ENCODE results near the gene MFSD11. TPM values are rescaled to one million over a fixed set of nuclear protein-coding genes. Genes with fewer than 3 reads are reported as not detected.
"Not testable (repeated sequence)": the region's sequence is repeated elsewhere in the genome, so short reads cannot be mapped to it uniquely, and the experiment has no call there.

Gene MFSD11
- total RNA-seq, 1 experiment from 2014 or later: 34.3 TPM

GRCh38 chr17:76787866-76788265, 49.9 kb downstream of the MFSD11 start:
- not testable (repeated sequence) for H4K20me1 ChIP-seq (ENCODE audit: insufficient read depth, low read depth, low read length); H2AFZ ChIP-seq (ENCODE audit: low read length); DNase-seq; H3K27me3 ChIP-seq (ENCODE audit: low read length); H3K36me3 ChIP-seq (ENCODE audit: insufficient read depth, low read length); H3K9ac ChIP-seq (ENCODE audit: low read length); H3K9me2 ChIP-seq (replicated peaks; ENCODE audit: insufficient read depth, low read length); H3K4me1 ChIP-seq (ENCODE audit: low read length); H3K4me3 ChIP-seq (ENCODE audit: low read length); H3K4me2 ChIP-seq (ENCODE audit: low read depth, low read length, poor library complexity, severe bottlenecking); H3K27ac ChIP-seq (ENCODE audit: low read length); H3K79me2 ChIP-seq (ENCODE audit: low read length); H3K9me3 ChIP-seq (ENCODE audit: low read length)

DNA sequence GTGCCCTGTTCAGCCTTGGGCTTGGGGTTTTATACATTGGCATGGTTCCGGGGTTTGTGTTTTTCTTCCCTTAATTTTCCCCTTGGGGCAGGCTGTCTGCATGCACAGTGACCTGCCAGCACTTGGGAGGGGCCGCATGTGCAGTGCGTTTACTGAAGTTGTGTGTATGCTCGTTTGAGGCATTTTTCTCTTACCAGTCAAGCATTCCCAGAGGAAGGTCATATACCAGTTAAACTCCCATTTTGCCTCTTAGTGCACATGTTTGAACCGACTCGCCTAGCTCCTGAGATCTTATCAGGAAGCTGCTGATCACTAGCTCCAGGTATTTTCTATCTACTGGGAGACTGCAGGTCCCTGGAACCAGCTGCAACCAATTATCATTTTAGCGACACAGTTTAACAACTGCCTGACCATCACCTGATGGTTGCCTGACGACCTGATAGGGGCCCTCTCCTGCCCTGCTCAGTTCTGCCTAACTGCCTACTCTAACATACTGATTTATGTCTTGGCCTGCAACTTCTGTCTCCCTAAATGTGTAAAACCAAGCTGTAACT, 51.4 kb downstream of the MFSD11 start:
- no peak overlapping the region for H3K9ac ChIP-seq (ENCODE audit: low read length)
- peaks cover 9% of the 10 kb centered on the region for H3K4me1 ChIP-seq (ENCODE audit: low read length)
- H3K27ac ChIP-seq (ENCODE audit: low read length): no peak overlapping the region
- H3K4me3 ChIP-seq (ENCODE audit: low read length): no peak overlapping the region
- no peaks in the 10 kb centered on the region for H3K9me2 ChIP-seq (replicated peaks; ENCODE audit: insufficient read depth, low read length)
- H2AFZ ChIP-seq (ENCODE audit: low read length): no peak overlapping the region
- H4K20me1 ChIP-seq (ENCODE audit: insufficient read depth, low read depth, low read length): no peaks in the 10 kb centered on the region
- H3K27me3 ChIP-seq (ENCODE audit: low read length): no peaks in the 10 kb centered on the region
- no peak overlapping the region for H3K4me2 ChIP-seq (ENCODE audit: low read depth, low read length, poor library complexity, severe bottlenecking)
- H3K36me3 ChIP-seq (ENCODE audit: insufficient read depth, low read length): no peaks in the 10 kb centered on the region
- no peaks in the 10 kb centered on the region for H3K9me3 ChIP-seq (ENCODE audit: low read length)
- no peaks in the 10 kb centered on the region for H3K79me2 ChIP-seq (ENCODE audit: low read length)
- no peak for DNase-seq

- Histone ChIP-seq H3K27ac (ENCODE audit: low read length) (no peak overlapping the region), H3K4me2 (ENCODE audit: low read depth, low read length, poor library complexity, severe bottlenecking) (peak overlapping the region; percentile 24), H3K4me3 (ENCODE audit: low read length) (no peak overlapping the region), H4K20me1 (ENCODE audit: insufficient read depth, low read depth, low read length) (no peaks in the 10 kb centered on the region), H3K9me2 (replicated peaks; ENCODE audit: insufficient read depth, low read length) (no peaks in the 10 kb centered on the region), H2AFZ (ENCODE audit: low read length) (no peak overlapping the region), H3K79me2 (ENCODE audit: low read length) (no peaks in the 10 kb centered on the region), H3K4me1 (ENCODE audit: low read length) (peaks cover 9% of the 10 kb centered on the region), H3K27me3 (ENCODE audit: low read length) (no peaks in the 10 kb centered on the region), H3K9me3 (ENCODE audit: low read length) (no peaks in the 10 kb centered on the region), H3K36me3 (ENCODE audit: insufficient read depth, low read length) (no peaks in the 10 kb centered on the region), H3K9ac (ENCODE audit: low read length) (no peak overlapping the region)
- DNase-seq: no peak
Observed at GRCh38 chr17:76791053-76791980, 53.4 kb downstream of the MFSD11 start.

DNA sequence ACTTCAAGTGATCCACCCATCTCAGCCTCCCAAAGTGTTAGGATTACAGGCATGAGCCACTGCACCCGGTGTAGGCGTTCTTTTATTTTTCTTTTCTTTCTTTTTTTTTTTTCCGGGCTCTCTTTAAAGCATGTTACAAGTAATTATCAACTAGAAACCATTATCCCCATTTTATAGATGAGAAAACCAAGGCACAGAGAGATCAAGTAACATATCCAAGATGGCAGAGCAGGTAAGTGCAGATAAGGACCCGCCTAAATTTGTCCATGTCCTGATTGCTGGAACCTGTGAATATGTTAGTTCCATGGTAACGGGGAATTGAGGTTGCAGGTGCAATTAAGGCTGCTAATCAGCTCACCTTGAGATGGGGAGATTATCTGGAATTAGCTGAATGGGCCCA, 54.4 kb downstream of the MFSD11 start:
- Histone ChIP-seq H3K4me1 (ENCODE audit: low read length) (peaks cover 9% of the 10 kb centered on the region), H3K36me3 (ENCODE audit: insufficient read depth, low read length) (no peaks in the 10 kb centered on the region), H4K20me1 (ENCODE audit: insufficient read depth, low read depth, low read length) (no peaks in the 10 kb centered on the region), H3K4me3 (ENCODE audit: low read length) (no peak overlapping the region), H3K9me2 (replicated peaks; ENCODE audit: insufficient read depth, low read length) (no peaks in the 10 kb centered on the region), H3K27me3 (ENCODE audit: low read length) (no peaks in the 10 kb centered on the region), H3K9me3 (ENCODE audit: low read length) (no peaks in the 10 kb centered on the region), H3K79me2 (ENCODE audit: low read length) (no peaks in the 10 kb centered on the region), H3K4me2 (ENCODE audit: low read depth, low read length, poor library complexity, severe bottlenecking) (no peak overlapping the region), H3K9ac (ENCODE audit: low read length) (no peak overlapping the region), H2AFZ (ENCODE audit: low read length) (no peak overlapping the region), H3K27ac (ENCODE audit: low read length) (no peak overlapping the region)
- DNase-seq: no peak

- H3K9me3 ChIP-seq (ENCODE audit: low read length): no peaks in the 10 kb centered on the region
- DNase-seq: peak; percentile 82
Observed at GRCh38 chr17:76793775-76794174, 55.9 kb downstream of the MFSD11 start.

GRCh38 chr17:76796081-76796480, 58.2 kb downstream of the MFSD11 start:
- peaks cover 7% of the 10 kb centered on the region for H3K4me1 ChIP-seq (ENCODE audit: low read length)
- H3K4me3 ChIP-seq (ENCODE audit: low read length): no peak overlapping the region
- H2AFZ ChIP-seq (ENCODE audit: low read length): no peak overlapping the region
- no peaks in the 10 kb centered on the region for H3K9me2 ChIP-seq (replicated peaks; ENCODE audit: insufficient read depth, low read length)
- H3K4me2 ChIP-seq (ENCODE audit: low read depth, low read length, poor library complexity, severe bottlenecking): no peak overlapping the region
- H3K27me3 ChIP-seq (ENCODE audit: low read length): no peaks in the 10 kb centered on the region
- no peak for DNase-seq
- H3K9me3 ChIP-seq (ENCODE audit: low read length): no peaks in the 10 kb centered on the region
- H3K9ac ChIP-seq (ENCODE audit: low read length): no peak overlapping the region
- no peaks in the 10 kb centered on the region for H3K36me3 ChIP-seq (ENCODE audit: insufficient read depth, low read length)
- H4K20me1 ChIP-seq (ENCODE audit: insufficient read depth, low read depth, low read length): no peaks in the 10 kb centered on the region
- no peaks in the 10 kb centered on the region for H3K79me2 ChIP-seq (ENCODE audit: low read length)
- no peak overlapping the region for H3K27ac ChIP-seq (ENCODE audit: low read length)

More at GRCh38 chr17:76793775-76794174, 55.9 kb downstream of the MFSD11 start:
- H3K4me1 ChIP-seq (ENCODE audit: low read length): peaks cover 9% of the 10 kb centered on the region
- no peak overlapping the region for H2AFZ ChIP-seq (ENCODE audit: low read length)
- H4K20me1 ChIP-seq (ENCODE audit: insufficient read depth, low read depth, low read length): no peaks in the 10 kb centered on the region
- H3K27me3 ChIP-seq (ENCODE audit: low read length): no peaks in the 10 kb centered on the region
- no peak overlapping the region for H3K9ac ChIP-seq (ENCODE audit: low read length)
- no peak overlapping the region for H3K4me3 ChIP-seq (ENCODE audit: low read length)
- no peak overlapping the region for H3K4me2 ChIP-seq (ENCODE audit: low read depth, low read length, poor library complexity, severe bottlenecking)
- no peaks in the 10 kb centered on the region for H3K36me3 ChIP-seq (ENCODE audit: insufficient read depth, low read length)
- H3K79me2 ChIP-seq (ENCODE audit: low read length): no peaks in the 10 kb centered on the region
- H3K27ac ChIP-seq (ENCODE audit: low read length): no peak overlapping the region
- H3K9me2 ChIP-seq (replicated peaks; ENCODE audit: insufficient read depth, low read length): no peaks in the 10 kb centered on the region

- Histone ChIP-seq H3K36me3 (ENCODE audit: insufficient read depth, low read length) (no peaks in the 10 kb centered on the region), H3K4me1 (ENCODE audit: low read length) (no peaks in the 10 kb centered on the region), H3K9me2 (replicated peaks; ENCODE audit: insufficient read depth, low read length) (no peaks in the 10 kb centered on the region), H2AFZ (ENCODE audit: low read length) (no peak overlapping the region), H4K20me1 (ENCODE audit: insufficient read depth, low read depth, low read length) (no peaks in the 10 kb centered on the region), H3K4me3 (ENCODE audit: low read length) (no peak overlapping the region), H3K9me3 (ENCODE audit: low read length) (no peaks in the 10 kb centered on the region), H3K27ac (ENCODE audit: low read length) (no peak overlapping the region), H3K4me2 (ENCODE audit: low read depth, low read length, poor library complexity, severe bottlenecking) (no peak overlapping the region), H3K79me2 (ENCODE audit: low read length) (no peaks in the 10 kb centered on the region), H3K9ac (ENCODE audit: low read length) (no peak overlapping the region), H3K27me3 (ENCODE audit: low read length) (no peaks in the 10 kb centered on the region)
- DNase-seq: peak; percentile 31
Observed at GRCh38 chr17:76797241-76797840, 59.4 kb downstream of the MFSD11 start.

DNA sequence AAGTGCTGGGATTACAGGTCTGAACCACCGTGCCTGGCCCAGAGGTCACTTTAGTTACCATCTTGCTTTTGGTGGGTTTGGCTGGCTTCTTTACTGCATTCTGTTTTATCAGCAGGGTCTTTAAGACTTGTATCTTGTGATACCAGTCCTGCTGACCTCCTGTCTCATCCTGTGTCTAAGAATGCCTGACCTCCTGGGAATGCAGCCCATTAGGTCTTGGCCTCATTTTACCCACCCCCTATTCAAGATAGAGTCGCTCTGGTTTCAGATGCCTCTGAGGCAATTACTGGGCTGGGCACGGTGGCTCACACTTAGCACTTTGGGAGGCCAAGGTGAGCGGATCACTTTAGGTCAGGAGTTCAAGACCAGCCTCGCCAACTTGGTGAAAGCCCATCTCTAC, 63.8 kb downstream of the MFSD11 start:
- Histone ChIP-seq H3K9me3 (ENCODE audit: low read length) (no peaks in the 10 kb centered on the region), H3K79me2 (ENCODE audit: low read length) (no peaks in the 10 kb centered on the region), H3K27ac (ENCODE audit: low read length) (no peak overlapping the region), H4K20me1 (ENCODE audit: insufficient read depth, low read depth, low read length) (no peaks in the 10 kb centered on the region), H3K36me3 (ENCODE audit: insufficient read depth, low read length) (no peaks in the 10 kb centered on the region), H2AFZ (ENCODE audit: low read length) (no peak overlapping the region), H3K9me2 (replicated peaks; ENCODE audit: insufficient read depth, low read length) (no peaks in the 10 kb centered on the region), H3K9ac (ENCODE audit: low read length) (no peak overlapping the region), H3K4me1 (ENCODE audit: low read length) (no peaks in the 10 kb centered on the region), H3K4me2 (ENCODE audit: low read depth, low read length, poor library complexity, severe bottlenecking) (no peak overlapping the region), H3K27me3 (ENCODE audit: low read length) (no peaks in the 10 kb centered on the region), H3K4me3 (ENCODE audit: low read length) (no peak overlapping the region)
- no peak for DNase-seq
